SK-N-SH (cell line): ENCODE measurements around the gene PKD1. TPM values are rescaled to one million over a fixed set of nuclear protein-coding genes. Genes with fewer than 3 reads are reported as not detected.

Experiments used
- CTCF ChIA-PET: fragments of 300-600, 350-600 bp; formaldehyde crosslinking; extraction: SDS; loops from one replicate; lab custom pipeline; 2021; lab: Yijun Ruan, JAX
- POLR2A ChIA-PET: fragments of 350-600 bp; sonication (Branson Sonifier 250); formaldehyde crosslinking; extraction: SDS; loops from one replicate; lab custom pipeline; 2020; ENCODE audit warnings: antibody characterized with exemption, inconsistent platforms; lab: Yijun Ruan, JAX
- DNase-seq: peaks from one replicate; pipeline ENCODE4 v3.0.0; 2012
- H2AFZ ChIP-seq: fragments of 200-600 bp; sonication (generic); 2 replicates; pipeline ENCODE4 v1.8.1; 2016; ENCODE audit warnings: antibody characterized with exemption, mild to moderate bottlenecking, low read depth
- H3F3A ChIP-seq: fragments of 200-600 bp; sonication (generic); replicated peaks from 2 replicates; pipeline ENCODE3; 2016; ENCODE audit warnings: antibody characterized with exemption, mild to moderate bottlenecking; ENCODE audit not compliant: insufficient read depth
- H3K27ac ChIP-seq, 2 experiments: fragments of 200-500 bp in 1 of 2; fragments of 200-600 bp in 1 of 2; sonication (Bioruptor generic) in 1 of 2; sonication (generic), shearing (Covaris generic) in 1 of 2; 2 replicates each; pipeline versions ENCODE4 v1.5.1 to v1.6.1; 2014 to 2016; ENCODE audit warnings: low read depth in 2 of 2, inconsistent platforms in 1 of 2, low read length in 1 of 2, mild to moderate bottlenecking in 1 of 2, mixed read lengths in 1 of 2
- H3K27me3 ChIP-seq: fragments of 200-600 bp; sonication (generic), shearing (Covaris generic); 2 replicates; pipeline ENCODE4 v1.6.1; 2016; ENCODE audit warnings: mixed run types; ENCODE audit not compliant: insufficient read depth
- H3K36me3 ChIP-seq, 2 experiments: fragments of 200-500 bp in 1 of 2; fragments of 200-600 bp in 1 of 2; sonication (Bioruptor generic) in 1 of 2; sonication (generic) in 1 of 2; replicated peaks in 1 of 2; 2 replicates each; pipeline versions ENCODE3 to v1.5.1; 2014 to 2016; ENCODE audit warnings: low read length in 1 of 2, mild to moderate bottlenecking in 1 of 2; ENCODE audit not compliant: insufficient read depth in 2 of 2, control insufficient read depth in 1 of 2
- H3K4me1 ChIP-seq, 2 experiments: fragments of 200-500 bp in 1 of 2; fragments of 200-600 bp in 1 of 2; sonication (Bioruptor generic) in 1 of 2; sonication (generic), shearing (Covaris generic) in 1 of 2; 2 replicates each; pipeline versions ENCODE4 v1.5.1 to v1.6.1; 2014 to 2016; ENCODE audit warnings: low read depth in 1 of 2, low read length in 1 of 2, mixed run types in 1 of 2; ENCODE audit not compliant: insufficient read depth in 2 of 2, control insufficient read depth in 1 of 2
- H3K4me2 ChIP-seq: fragments of 200-600 bp; sonication (generic), shearing (Covaris generic); 2 replicates; pipeline ENCODE4 v1.6.1; 2017; ENCODE audit warnings: mixed run types
- H3K4me3 ChIP-seq, 2 experiments: fragments of 200-500 bp in 1 of 2; fragments of 200-600 bp in 1 of 2; sonication (Bioruptor generic) in 1 of 2; sonication (generic), shearing (Covaris generic) in 1 of 2; 2 replicates each; pipeline versions ENCODE4 v1.5.1 to v1.8.1; 2014 to 2016; ENCODE audit warnings: low read depth in 2 of 2, inconsistent platforms in 1 of 2, low read length in 1 of 2, mild to moderate bottlenecking in 1 of 2, mixed read lengths in 1 of 2, moderate library complexity in 1 of 2
- H3K79me2 ChIP-seq: fragments of 200-600 bp; sonication (generic); 2 replicates; pipeline ENCODE4 v1.8.1; 2017; ENCODE audit warnings: mild to moderate bottlenecking; ENCODE audit not compliant: insufficient read depth
- H3K9ac ChIP-seq: fragments of 200-600 bp; sonication (generic); 2 replicates; pipeline ENCODE4 v1.6.1; 2017; ENCODE audit warnings: mixed run types
- H3K9me2 ChIP-seq: fragments of 200-600 bp; sonication (generic); 2 replicates; pipeline ENCODE4 v1.6.1; 2017; ENCODE audit warnings: mixed run types
- H3K9me3 ChIP-seq: fragments of 200-600 bp; sonication (generic); 2 replicates; pipeline ENCODE4 v1.6.1; 2017; ENCODE audit warnings: mixed run types, mild to moderate bottlenecking, moderate library complexity
- H4K20me1 ChIP-seq: fragments of 200-600 bp; sonication (generic); 2 replicates; pipeline ENCODE4 v1.6.1; 2017; ENCODE audit warnings: mild to moderate bottlenecking, mixed run types; ENCODE audit not compliant: insufficient read depth
- CHD2 ChIP-seq: fragments of 150-350 bp; IDR thresholded peaks from 2 replicates; pipeline ENCODE4 v1.6.1; 2018; ENCODE audit warnings: low read length; ENCODE audit not compliant: partially characterized antibody
- CTCF ChIP-seq: fragments of 200-600 bp; sonication (generic); IDR thresholded peaks from 2 replicates; pipeline ENCODE4 v1.6.1; 2017; ENCODE audit warnings: antibody characterized with exemption, mild to moderate bottlenecking, moderate library complexity
- ELF1 ChIP-seq: IDR thresholded peaks from 2 replicates; pipeline ENCODE4 v1.4.0; 2012
- EZH2phosphoT487 ChIP-seq: fragments of 200-600 bp; sonication (generic); IDR thresholded peaks from 2 replicates; pipeline ENCODE4 v1.6.1; 2017; ENCODE audit warnings: low read depth, mixed run types, mild to moderate bottlenecking, antibody characterized with exemption, moderate library complexity, borderline replicate concordance
- FOXJ3 ChIP-seq: sonication (generic); formaldehyde crosslinking; IDR thresholded peaks from 2 replicates; pipeline ENCODE4 v1.5.1; 2020; ENCODE audit warnings: mild to moderate bottlenecking, missing genetic modification reagents
- GABPA ChIP-seq: IDR thresholded peaks from 2 replicates; pipeline ENCODE4 v1.4.0; 2012; ENCODE audit warnings: low read depth, mild to moderate bottlenecking
- GATA2 ChIP-seq: sonication (generic); formaldehyde crosslinking; IDR thresholded peaks from 2 replicates; pipeline ENCODE4 v1.5.0; 2020; ENCODE audit warnings: mild to moderate bottlenecking, missing genetic modification reagents
- MAX ChIP-seq: IDR thresholded peaks from 2 replicates; pipeline ENCODE4 v1.4.0; 2012; ENCODE audit warnings: low read depth
- MEF2A ChIP-seq: IDR thresholded peaks from 2 replicates; pipeline ENCODE4 v1.4.0; 2012; ENCODE audit warnings: low read depth, borderline replicate concordance
- NFIC ChIP-seq: IDR thresholded peaks from 2 replicates; pipeline ENCODE4 v1.4.0; 2012; ENCODE audit warnings: borderline replicate concordance
- POLR2AphosphoS5 ChIP-seq: IDR thresholded peaks from 2 replicates; pipeline ENCODE4 v1.6.1; 2012; ENCODE audit warnings: low read depth, low read length
- REST ChIP-seq: IDR thresholded peaks from 2 replicates; pipeline ENCODE4 v1.6.1; 2012; ENCODE audit warnings: mild to moderate bottlenecking, low read depth, low read length, moderate library complexity
- RXRA ChIP-seq: IDR thresholded peaks from 2 replicates; pipeline ENCODE4 v1.4.0; 2012; ENCODE audit warnings: low read depth, mild to moderate bottlenecking, borderline replicate concordance
- TEAD4 ChIP-seq: IDR thresholded peaks from 2 replicates; pipeline ENCODE4 v1.4.0; 2012; ENCODE audit warnings: mild to moderate bottlenecking, borderline replicate concordance; ENCODE audit not compliant: insufficient read depth
- YY1 ChIP-seq: IDR thresholded peaks from 2 replicates; pipeline ENCODE4 v1.4.0; 2012; ENCODE audit warnings: low read depth, mild to moderate bottlenecking
- WGBS: methylation state at CpG from one replicate; pipeline ENCODE4 v1.1.6; 2017; ENCODE audit warnings: low lambda C conversion rate; 5-methylcytosine and 5-hydroxymethylcytosine counted together
- polyA plus RNA-seq, 3 experiments: library from polyadenylated mRNA; depleted of rRNA; stranded (reverse); fragments of >200 nt; gene quantifications; 2 replicates each; pipeline ENCODE4 v1.2.3, GENCODE V29; 2012

PKD1 gene
- polyA plus RNA-seq, 1 of the 3 experiments (the other 2 are of a cell fraction): 47.4 TPM

GRCh38 chr16:2183671-2184070 lies 48.0 kb upstream of the PKD1 start:
- Histone ChIP-seq H3K9me2 (no peaks in the 10 kb centered on the region), H3K79me2 (no peaks in the 10 kb centered on the region), H3F3A (no peaks in the 10 kb centered on the region), H3K27me3 (no peaks in the 10 kb centered on the region), H3K4me2 (no peak overlapping the region), H2AFZ (no peak overlapping the region), H3K4me1 (no peaks in the 10 kb centered on the region), H3K27ac (no peak overlapping the region), H3K4me3 (no peak overlapping the region), H3K9ac (no peak overlapping the region), H3K36me3 (peaks cover 0 to 2% of the 10 kb centered on the region in 2 experiments), H4K20me1 (no peaks in the 10 kb centered on the region), H3K9me3 (no peaks in the 10 kb centered on the region)
- WGBS: 95% methylated on average over 22 of the region's 30 CpGs
- no peak for DNase-seq
- no peak for TF ChIP-seq EZH2phosphoT487
- no peak for TF ChIP-seq CTCF
- TF ChIP-seq FOXJ3 (CRISPR knock-in tag): no peak
- TF ChIP-seq POLR2AphosphoS5: no peak
- TF ChIP-seq CHD2: no peak
- TF ChIP-seq NFIC: no peak
- TF ChIP-seq MAX: no peak
- no peak for TF ChIP-seq GABPA
- TF ChIP-seq ELF1: no peak
- TF ChIP-seq RXRA: no peak
- TF ChIP-seq MEF2A: no peak
- no peak for TF ChIP-seq GATA2 (CRISPR knock-in tag)
- no peak for TF ChIP-seq YY1
- TF ChIP-seq REST: no peak
- no peak for TF ChIP-seq TEAD4
- ChIA-PET POLR2A (interaction anchor here (0.6 to 1.3 kb wide), 3 partner anchors 11 to 68 kb away, joined by 3 to 5 read pairs (median 4); partner anchors contain the start of gene TRAF7), CTCF (interaction anchor here (3.9 kb wide), 1 partner anchor 12 kb away, joined by 19 read pairs; the partner anchor contains the start of gene CASKIN1)
